Activated gamma-delta T cell treated with anti-CD3 and anti-CD28 coated beads, Interleukin-2, amount 50 U/mL, for 16 hours (primary cell): ENCODE measurements around the gene FLVCR1.
"Not testable (repeated sequence)": the region's sequence is repeated elsewhere in the genome, so short reads cannot be mapped to it uniquely, and the experiment has no call there.

Experiments used
- DNase-seq: peaks from one replicate; pipeline ENCODE4 v3.0.0-alpha.2; 2020; ENCODE audit warnings: low read depth

The FLVCR1 gene

GRCh38 chr1:212857992-212858460 is at the start of gene FLVCR1:
FLVCR1 (plus strand) TSS chr1:212858275; CDS start chr1:212858453, 178 bp downstream.
- DNase-seq: peak; percentile 88

GRCh38 chr1:212814537-212815334 is 43.3 kb upstream of the FLVCR1 start:
- no peak for DNase-seq

- no peak for DNase-seq
Observed at GRCh38 chr1:212816567-212817278, 41.4 kb upstream of the FLVCR1 start.

GRCh38 chr1:212819726-212820125 is 38.3 kb upstream of the FLVCR1 start:
- no peak for DNase-seq

- no peak for DNase-seq
Observed at GRCh38 chr1:212820969-212821368, 37.1 kb upstream of the FLVCR1 start.

GRCh38 chr1:212822956-212823355 is 35.1 kb upstream of the FLVCR1 start:
- no peak for DNase-seq

GRCh38 chr1:212824201-212824600 is 33.9 kb upstream of the FLVCR1 start:
- DNase-seq: no peak

- no peak for DNase-seq
Observed at GRCh38 chr1:212825798-212826452, 32.1 kb upstream of the FLVCR1 start.

GRCh38 chr1:212827171-212827776 is 30.8 kb upstream of the FLVCR1 start:
- DNase-seq: no peak

GRCh38 chr1:212827831-212828278 is 30.2 kb upstream of the FLVCR1 start:
- DNase-seq: no peak

GRCh38 chr1:212828395-212828794 is 29.7 kb upstream of the FLVCR1 start:
- no peak for DNase-seq

GRCh38 chr1:212833211-212834207 is 24.6 kb upstream of the FLVCR1 start:
- DNase-seq: not testable (repeated sequence)

GRCh38 chr1:212838145-212838544 is 19.9 kb upstream of the FLVCR1 start:
- DNase-seq: no peak

- DNase-seq: not testable (repeated sequence)
Observed at GRCh38 chr1:212844521-212844920, 13.6 kb upstream of the FLVCR1 start.

- DNase-seq: no peak
Observed at GRCh38 chr1:212847549-212847948, 10.5 kb upstream of the FLVCR1 start, which contains the start of gene SPATA45. SPATA45 (minus strand) TSS chr1:212847649; CDS start chr1:212836149, 11,500 bp downstream.

- DNase-seq: no peak
Observed at GRCh38 chr1:212852105-212852688, 5.9 kb upstream of the FLVCR1 start.

- no peak for DNase-seq
Observed at GRCh38 chr1:212853658-212854057, 4.4 kb upstream of the FLVCR1 start.

GRCh38 chr1:212856755-212857154 is 1.3 kb upstream of the FLVCR1 start:
- no peak for DNase-seq

- no peak for DNase-seq
Observed at GRCh38 chr1:212858461-212859265, 588 bp downstream of the FLVCR1 start.
